Hepatocyte (in vitro differentiated cells): ENCODE results near the gene ICAM4. TPM values are rescaled to one million over a fixed set of nuclear protein-coding genes. Genes with fewer than 3 reads are reported as not detected.

Experiments
- DNase-seq: peaks from one replicate; pipeline ENCODE4 v3.0.0-alpha.2; 2016; ENCODE audit warnings: low spot score
- H2AFZ ChIP-seq: fragments of 200-600 bp; sonication (generic); 2 replicates; pipeline ENCODE4 v1.6.0; 2016; ENCODE audit warnings: antibody characterized with exemption, mild to moderate bottlenecking
- H3K27ac ChIP-seq: fragments of 200-600 bp; sonication (generic); 2 replicates; pipeline ENCODE4 v1.5.1; 2016; ENCODE audit warnings: mild to moderate bottlenecking
- H3K27me3 ChIP-seq: fragments of 200-600 bp; sonication (generic); 2 replicates; pipeline ENCODE4 v1.6.1; 2016
- H3K36me3 ChIP-seq: fragments of 200-600 bp; sonication (generic); replicated peaks from 2 replicates; pipeline ENCODE4 v1.5.1; 2016; ENCODE audit warnings: low read depth; ENCODE audit not compliant: insufficient read depth
- H3K4me1 ChIP-seq: fragments of 200-600 bp; sonication (generic); 2 replicates; pipeline ENCODE4 v1.5.1; 2016; ENCODE audit warnings: mild to moderate bottlenecking, moderate library complexity; ENCODE audit not compliant: insufficient read depth
- H3K4me2 ChIP-seq: fragments of 200-600 bp; sonication (generic); 2 replicates; pipeline ENCODE4 v1.6.0; 2016
- H3K4me3 ChIP-seq: fragments of 200-600 bp; sonication (generic); 2 replicates; pipeline ENCODE4 v1.5.1; 2016; ENCODE audit warnings: mild to moderate bottlenecking
- H3K79me2 ChIP-seq: fragments of 200-600 bp; sonication (generic); 2 replicates; pipeline ENCODE4 v1.6.0; 2017; ENCODE audit warnings: mild to moderate bottlenecking
- H3K9me2 ChIP-seq: fragments of 200-600 bp; sonication (generic); replicated peaks from 2 replicates; pipeline ENCODE4 v1.6.0; 2017; ENCODE audit warnings: mild to moderate bottlenecking; ENCODE audit not compliant: insufficient read depth
- H3K9me3 ChIP-seq: fragments of 200-600 bp; sonication (generic); 2 replicates; pipeline ENCODE4 v1.5.1; 2016; ENCODE audit warnings: low read depth, mild to moderate bottlenecking
- H4K20me1 ChIP-seq: fragments of 200-600 bp; sonication (generic); 2 replicates; pipeline ENCODE4 v1.6.0; 2016; ENCODE audit warnings: mild to moderate bottlenecking; ENCODE audit not compliant: insufficient read depth, poor library complexity, severe bottlenecking
- CTCF ChIP-seq: fragments of 200-600 bp; sonication (generic); IDR thresholded peaks from 2 replicates; pipeline ENCODE4 v1.5.1; 2016; ENCODE audit warnings: antibody characterized with exemption, mild to moderate bottlenecking; ENCODE audit not compliant: poor library complexity
- EZH2 ChIP-seq: fragments of 200-600 bp; sonication (generic); IDR thresholded peaks from 2 replicates; pipeline ENCODE4 v1.6.1; 2016; ENCODE audit warnings: antibody characterized with exemption, mild to moderate bottlenecking, borderline replicate concordance
- EZH2phosphoT487 ChIP-seq: fragments of 200-600 bp; sonication (generic); IDR thresholded peaks from one replicate; pipeline ENCODE4 v1.6.1; 2018; ENCODE audit warnings: antibody characterized with exemption, mild to moderate bottlenecking, low read depth, moderate library complexity; ENCODE audit not compliant: unreplicated experiment, severe bottlenecking
- WGBS: methylation state at CpG from one replicate; pipeline ENCODE4 v1.1.6; 2016; ENCODE audit warnings: low lambda C conversion rate; ENCODE audit errors: missing lambda C conversion rate; 5-methylcytosine and 5-hydroxymethylcytosine counted together
- polyA plus RNA-seq: library from polyadenylated mRNA; unstranded; fragments of >200 nt; fragmentation: Nextera tagmentation; extraction: Ambion mirVana; gene quantifications from 2 replicates; pipeline ENCODE4 v1.2.1, GENCODE V29; 2016
- total RNA-seq: library from RNA; depleted of rRNA; stranded (reverse); fragments of >200 nt; gene quantifications from 2 replicates; pipeline ENCODE4 v1.2.3, GENCODE V29; 2014

The ICAM4 gene
- total and polyA plus RNA-seq, 2 experiments from 2014 or later = 1.6 to 4.5 TPM

- Histone ChIP-seq H2AFZ (no peak overlapping the region), H4K20me1 (no peaks in the 10 kb centered on the region), H3K4me3 (no peak overlapping the region), H3K9me2 (no peaks in the 10 kb centered on the region), H3K9me3 (no peaks in the 10 kb centered on the region), H3K36me3 (no peaks in the 10 kb centered on the region), H3K27ac (no peak overlapping the region), H3K4me1 (peaks cover 12% of the 10 kb centered on the region), H3K27me3 (no peaks in the 10 kb centered on the region), H3K4me2 (no peak overlapping the region), H3K79me2 (peaks cover 7% of the 10 kb centered on the region)
- 93% methylated on average over 13 of the region's 13 CpGs for WGBS
- TF ChIP-seq CTCF (no peak), EZH2 (no peak), EZH2phosphoT487 (no peak)
- no peak for DNase-seq
Observed at GRCh38 chr19:10318807-10319682, 32.3 kb downstream of the ICAM4 start.

- TF ChIP-seq CTCF (no peak), EZH2phosphoT487 (no peak), EZH2 (no peak)
- Histone ChIP-seq H3K27me3 (no peaks in the 10 kb centered on the region), H3K27ac (no peak overlapping the region), H3K4me2 (no peak overlapping the region), H2AFZ (no peak overlapping the region), H3K9me2 (no peaks in the 10 kb centered on the region), H3K4me1 (peaks cover 5% of the 10 kb centered on the region), H3K79me2 (no peaks in the 10 kb centered on the region), H3K9me3 (no peaks in the 10 kb centered on the region), H3K4me3 (no peak overlapping the region), H4K20me1 (no peaks in the 10 kb centered on the region), H3K36me3 (no peaks in the 10 kb centered on the region)
- DNase-seq = no peak
- WGBS = 93% methylated on average over 15 of the region's 32 CpGs
Observed at GRCh38 chr19:10320602-10321416, 34.1 kb downstream of the ICAM4 start.

- Histone ChIP-seq H3K27ac (no peak overlapping the region), H3K27me3 (no peaks in the 10 kb centered on the region), H3K4me3 (no peak overlapping the region), H2AFZ (no peak overlapping the region), H4K20me1 (no peaks in the 10 kb centered on the region), H3K4me2 (no peak overlapping the region), H3K9me2 (no peaks in the 10 kb centered on the region), H3K36me3 (no peaks in the 10 kb centered on the region), H3K79me2 (no peaks in the 10 kb centered on the region), H3K4me1 (no peaks in the 10 kb centered on the region), H3K9me3 (no peaks in the 10 kb centered on the region)
- DNase-seq = no peak
- TF ChIP-seq EZH2phosphoT487 (no peak), CTCF (no peak), EZH2 (no peak)
- WGBS = over 99% methylated on average over 11 of the region's 11 CpGs
Observed at GRCh38 chr19:10321417-10321797, 34.7 kb downstream of the ICAM4 start.
